ENCODE results near the gene CAMSAP1.

The CAMSAP1 gene

GRCh38 chr9:135883410-135884089 is 23.8 kb downstream of the CAMSAP1 start:
- DNase-seq (ENCODE audit: low read depth, low spot score), result no peak

- no peak for DNase-seq (ENCODE audit: low read depth, low spot score)
Measured at GRCh38 chr9:135882011-135882410, 25.3 kb downstream of the CAMSAP1 start.

GRCh38 chr9:135880438-135880837 is 26.9 kb downstream of the CAMSAP1 start:
- DNase-seq (ENCODE audit: low read depth, low spot score), result no peak

- DNase-seq (ENCODE audit: low read depth, low spot score), result no peak
Measured at GRCh38 chr9:135879619-135880018, 27.7 kb downstream of the CAMSAP1 start.

- no peak for DNase-seq (ENCODE audit: low read depth, low spot score)
Measured at GRCh38 chr9:135879237-135879601, 28.1 kb downstream of the CAMSAP1 start.

GRCh38 chr9:135878528-135879236 is 28.7 kb downstream of the CAMSAP1 start:
- DNase-seq (ENCODE audit: low read depth, low spot score), result no peak

- DNase-seq (ENCODE audit: low read depth, low spot score), result no peak
Measured at GRCh38 chr9:135877791-135878527, 29.4 kb downstream of the CAMSAP1 start.

- DNase-seq (ENCODE audit: low read depth, low spot score), result no peak
Measured at GRCh38 chr9:135876936-135877335, 30.4 kb downstream of the CAMSAP1 start.

- DNase-seq (ENCODE audit: low read depth, low spot score), result no peak
Measured at GRCh38 chr9:135874859-135875258, 32.5 kb downstream of the CAMSAP1 start.

- DNase-seq (ENCODE audit: low read depth, low spot score), result no peak
Measured at GRCh38 chr9:135869909-135870308, 37.4 kb downstream of the CAMSAP1 start.

GRCh38 chr9:135865531-135865930 is 41.8 kb downstream of the CAMSAP1 start:
- DNase-seq (ENCODE audit: low read depth, low spot score), result no peak

GRCh38 chr9:135864447-135865049 is 42.8 kb downstream of the CAMSAP1 start:
- DNase-seq (ENCODE audit: low read depth, low spot score), result no peak

GRCh38 chr9:135862809-135863208 is 44.5 kb downstream of the CAMSAP1 start:
- DNase-seq (ENCODE audit: low read depth, low spot score), result no peak

- no peak for DNase-seq (ENCODE audit: low read depth, low spot score)
Measured at GRCh38 chr9:135858491-135859185, 48.7 kb downstream of the CAMSAP1 start.

GRCh38 chr9:135857843-135858242 is 49.5 kb downstream of the CAMSAP1 start:
- DNase-seq (ENCODE audit: low read depth, low spot score), result no peak

GRCh38 chr9:135857371-135857786 is 50.0 kb downstream of the CAMSAP1 start:
- no peak for DNase-seq (ENCODE audit: low read depth, low spot score)

GRCh38 chr9:135851748-135852147 is 55.6 kb downstream of the CAMSAP1 start:
- DNase-seq (ENCODE audit: low read depth, low spot score), result no peak

GRCh38 chr9:135850737-135851136 is 56.6 kb downstream of the CAMSAP1 start:
- DNase-seq (ENCODE audit: low read depth, low spot score), result no peak

- no peak for DNase-seq (ENCODE audit: low read depth, low spot score)
Measured at GRCh38 chr9:135849181-135849580, 58.2 kb downstream of the CAMSAP1 start.

- no peak for DNase-seq (ENCODE audit: low read depth, low spot score)
Measured at GRCh38 chr9:135848341-135849047, 58.9 kb downstream of the CAMSAP1 start.

GRCh38 chr9:135847833-135848232 is 59.5 kb downstream of the CAMSAP1 start:
- no peak for DNase-seq (ENCODE audit: low read depth, low spot score)
